GM15510 (cell line): ENCODE results near the gene NUMBL.
A peak's percentile ranks its signal among the peaks of the same experiment; 100 is the strongest.

Experiments
- POLR2A ChIP-seq: IDR thresholded peaks from 3 replicates; pipeline ENCODE4 v1.6.1; 2011; ENCODE audit warnings: borderline replicate concordance; ENCODE audit not compliant: insufficient read length; ENCODE audit errors: extremely low read depth

Gene NUMBL

DNA sequence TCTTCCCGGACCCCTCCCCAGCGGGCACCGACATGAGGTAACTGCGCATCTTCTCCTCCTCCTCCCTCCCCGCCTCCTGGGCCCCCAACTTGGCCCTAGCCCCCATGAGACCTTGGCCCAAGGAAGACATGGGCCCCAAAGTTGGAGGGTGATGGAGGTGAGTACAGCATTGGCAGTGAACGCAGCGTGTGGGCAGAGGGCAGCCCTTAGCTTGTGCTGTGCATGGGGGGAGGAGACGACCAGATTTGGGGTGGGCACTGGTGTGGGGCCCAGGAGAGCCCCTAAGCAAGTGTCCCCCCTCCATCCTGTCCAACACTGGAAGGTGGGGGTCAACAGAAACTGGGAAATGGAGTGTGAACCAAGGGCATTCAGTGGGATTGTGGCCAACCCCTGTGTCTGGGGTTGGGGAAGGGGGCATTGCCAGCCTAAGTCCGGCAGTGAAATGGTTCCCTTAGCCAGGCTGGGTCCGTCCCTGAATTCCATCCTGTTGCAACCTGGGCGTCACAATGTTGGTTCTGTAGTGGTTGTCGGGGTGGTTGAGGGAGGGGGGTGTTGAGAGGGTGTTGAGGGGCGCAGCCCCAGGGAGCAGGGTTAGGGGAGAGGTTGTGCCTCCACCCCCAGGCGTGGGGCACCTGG is 23.5 kb downstream of the NUMBL start:
- TF ChIP-seq POLR2A: no peak

DNA sequence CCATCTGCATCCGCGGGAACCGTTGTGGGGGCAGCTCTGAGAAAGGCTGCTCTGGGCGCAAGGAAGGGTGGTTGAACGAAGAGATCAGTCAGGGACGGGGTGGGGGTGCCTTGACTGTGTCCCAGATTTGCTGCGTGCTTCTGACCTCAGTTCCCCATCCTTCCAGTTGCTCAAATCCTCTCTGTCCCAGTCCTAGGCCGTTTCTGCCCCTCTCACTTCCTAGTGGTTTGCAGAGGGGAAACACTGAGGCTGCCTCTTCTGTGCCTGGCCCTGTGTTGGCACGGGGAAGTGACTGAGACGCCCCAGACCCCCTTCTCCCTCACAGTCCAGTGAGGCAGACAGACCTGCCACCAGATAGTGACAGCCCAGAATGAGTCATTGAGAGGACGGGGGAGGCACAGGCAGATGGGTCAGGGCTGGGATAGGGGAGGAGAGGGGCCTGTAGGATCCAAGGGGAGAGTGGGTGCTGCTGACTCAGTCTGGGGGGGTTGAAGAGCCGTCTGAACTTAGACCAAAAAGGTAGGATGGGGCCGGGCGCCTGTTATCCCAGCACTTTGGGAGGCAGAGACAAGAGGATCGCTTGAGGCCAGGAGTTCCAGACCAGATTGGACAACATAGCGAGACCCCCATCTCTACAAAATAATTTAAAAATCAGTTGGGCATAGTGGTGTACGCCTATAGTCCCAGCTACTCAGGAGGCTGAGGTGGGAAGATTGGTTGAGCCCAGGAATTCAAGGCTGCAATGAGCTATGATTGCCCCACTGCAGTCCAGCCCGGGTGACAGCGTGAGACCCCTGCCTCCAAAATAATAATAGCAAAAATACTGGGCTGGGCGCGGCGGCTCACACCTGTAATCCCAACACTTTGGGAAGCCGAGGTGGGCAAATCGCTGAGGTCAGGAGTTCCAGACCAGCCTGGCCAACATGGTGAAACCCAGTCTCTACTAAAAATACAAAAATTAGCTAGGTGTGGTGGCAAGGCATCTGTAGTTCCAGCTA is 26.5 kb downstream of the NUMBL start:
- no peak for TF ChIP-seq POLR2A

DNA sequence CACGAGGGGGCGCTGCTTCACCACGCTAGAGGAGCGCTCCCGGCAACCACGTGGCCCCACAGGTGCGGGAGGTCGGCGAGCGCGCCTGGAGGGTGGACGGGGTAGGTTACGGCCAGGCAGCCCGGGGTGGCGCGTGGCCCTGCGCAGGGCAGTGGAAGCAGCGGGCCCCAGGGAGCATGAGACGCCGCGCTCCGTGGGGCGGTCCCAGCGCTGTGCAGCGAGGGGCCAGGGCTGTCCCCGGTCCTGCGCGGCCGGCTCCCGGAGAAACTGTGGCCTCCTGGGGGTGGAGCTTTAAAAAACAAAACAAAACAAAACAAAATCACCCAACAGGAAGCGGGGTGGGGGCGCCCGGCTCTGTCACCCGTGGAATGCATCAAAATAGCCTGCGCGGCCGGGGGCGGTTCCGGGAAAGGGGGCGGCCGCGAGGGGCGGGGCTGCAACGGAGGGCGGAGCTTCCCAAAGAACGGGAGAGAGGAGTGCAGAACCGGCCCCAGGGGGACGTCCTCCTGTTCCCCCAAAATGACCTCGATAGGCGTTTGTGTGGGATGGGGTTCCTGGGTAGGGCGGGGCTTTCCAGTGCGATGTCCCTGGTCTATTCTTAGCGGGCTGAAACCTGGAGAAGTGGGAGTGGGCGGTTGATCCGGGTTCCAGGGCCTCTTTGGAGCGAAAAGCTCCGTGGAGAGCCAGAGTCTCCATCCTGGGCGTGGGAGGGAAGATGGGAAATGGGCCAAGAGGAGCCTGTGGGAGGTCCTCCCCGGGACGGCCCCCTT is 27.3 kb downstream of the NUMBL start:
- peak; percentile 21 for TF ChIP-seq POLR2A

DNA sequence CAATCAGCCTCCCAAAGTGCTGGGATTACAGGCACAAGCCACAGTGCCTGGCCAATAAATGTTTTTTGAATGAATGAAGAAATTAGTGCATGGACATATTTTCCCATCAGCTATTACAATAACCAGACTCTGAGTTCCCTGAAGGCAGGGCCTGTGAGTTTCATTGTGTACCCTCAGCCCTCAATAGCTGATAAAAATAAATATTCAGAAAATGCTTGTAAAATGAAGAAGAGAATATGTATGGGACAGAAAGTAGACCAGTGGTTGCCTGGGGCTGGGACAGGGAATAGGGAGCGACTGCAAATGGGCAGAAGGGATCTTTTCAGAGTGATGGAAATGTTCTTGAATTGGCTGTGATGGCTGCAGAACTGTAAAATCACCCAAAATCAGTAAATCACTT is 28.8 kb downstream of the NUMBL start:
- TF ChIP-seq POLR2A: no peak

DNA sequence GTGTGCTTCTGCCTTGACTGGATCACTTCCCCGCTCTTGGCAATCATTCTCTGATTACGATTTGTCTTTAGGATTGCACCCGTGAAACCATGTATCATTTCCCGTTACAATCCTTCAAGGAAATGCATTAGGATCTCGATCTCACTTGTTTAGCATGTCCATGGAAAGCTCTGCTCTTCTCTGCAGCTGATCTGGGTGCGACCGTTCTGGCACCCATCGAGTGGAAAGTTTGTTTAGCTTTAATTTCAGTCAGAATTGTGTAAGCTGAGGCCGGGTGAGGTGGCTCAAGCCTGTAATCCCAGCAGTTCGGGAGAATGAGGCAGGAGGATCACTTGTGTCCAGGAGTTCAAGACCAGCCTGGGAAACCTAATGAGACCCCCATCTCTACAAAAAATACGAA is 30.9 kb downstream of the NUMBL start:
- TF ChIP-seq POLR2A: no peak

DNA sequence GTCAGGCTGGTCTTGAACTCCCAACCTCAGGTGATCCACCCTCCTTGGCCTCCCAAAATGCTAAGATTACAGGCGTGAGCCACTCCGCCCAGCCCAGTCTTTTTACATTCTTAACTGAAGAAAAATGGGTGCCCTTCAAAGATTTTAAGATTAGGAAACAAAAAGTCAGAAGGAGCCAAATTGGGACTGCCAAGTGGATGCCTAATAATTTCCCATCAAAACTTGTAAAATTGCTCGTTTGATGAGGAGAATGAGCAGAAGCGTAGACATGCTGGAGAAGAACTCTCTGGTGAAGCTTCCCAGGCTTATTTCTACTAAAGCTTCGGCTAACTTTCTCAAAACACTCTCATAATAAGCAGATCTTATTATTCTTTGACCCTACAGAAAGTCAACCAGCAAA is 31.3 kb downstream of the NUMBL start:
- no peak for TF ChIP-seq POLR2A

DNA sequence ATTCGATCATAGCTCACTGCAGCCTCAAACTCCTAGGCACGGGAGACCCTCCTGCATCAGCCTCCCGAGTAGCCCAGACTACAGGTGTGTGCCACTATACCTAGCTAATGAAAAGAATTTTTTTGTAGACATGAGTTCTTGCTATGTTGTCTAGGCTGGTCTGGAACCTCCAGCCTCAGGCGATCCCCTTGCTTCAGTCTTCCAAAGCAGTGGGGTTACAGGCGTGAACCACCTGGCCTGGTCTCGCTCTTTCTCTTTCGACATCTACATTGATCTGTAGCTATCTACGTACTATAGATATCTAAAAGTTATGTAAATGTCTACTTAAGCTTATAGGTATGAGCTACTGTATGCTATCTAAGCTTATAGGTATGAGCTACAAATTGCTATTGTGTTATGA is 32.4 kb downstream of the NUMBL start:
- TF ChIP-seq POLR2A: no peak

DNA sequence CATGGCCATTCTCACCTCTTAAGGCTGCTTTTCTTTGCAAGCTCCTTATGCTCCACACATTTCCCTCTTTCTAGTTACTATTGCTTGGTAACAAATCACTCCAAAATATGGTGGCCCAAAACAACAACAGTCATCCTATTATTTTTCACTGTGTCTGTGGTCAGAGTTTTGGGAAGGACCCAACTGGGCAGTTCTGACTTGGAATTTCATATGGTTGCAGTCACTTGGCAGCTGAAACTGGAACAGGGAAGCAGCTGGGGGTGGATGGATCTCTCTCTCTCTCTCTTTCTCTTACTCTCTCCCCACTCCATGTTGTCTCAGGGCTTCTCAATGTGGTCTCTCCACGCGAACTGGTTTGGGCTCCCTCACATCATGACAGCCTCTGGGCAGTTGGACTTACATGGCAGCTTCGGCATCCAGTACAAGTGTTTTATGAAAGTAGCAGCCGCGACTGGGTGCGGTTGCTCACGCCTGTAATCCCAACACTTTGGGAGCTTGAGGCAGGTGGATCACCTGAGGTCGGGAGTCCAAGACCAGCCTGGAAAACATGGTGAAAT is 39.6 kb downstream of the NUMBL start:
- no peak for TF ChIP-seq POLR2A

DNA sequence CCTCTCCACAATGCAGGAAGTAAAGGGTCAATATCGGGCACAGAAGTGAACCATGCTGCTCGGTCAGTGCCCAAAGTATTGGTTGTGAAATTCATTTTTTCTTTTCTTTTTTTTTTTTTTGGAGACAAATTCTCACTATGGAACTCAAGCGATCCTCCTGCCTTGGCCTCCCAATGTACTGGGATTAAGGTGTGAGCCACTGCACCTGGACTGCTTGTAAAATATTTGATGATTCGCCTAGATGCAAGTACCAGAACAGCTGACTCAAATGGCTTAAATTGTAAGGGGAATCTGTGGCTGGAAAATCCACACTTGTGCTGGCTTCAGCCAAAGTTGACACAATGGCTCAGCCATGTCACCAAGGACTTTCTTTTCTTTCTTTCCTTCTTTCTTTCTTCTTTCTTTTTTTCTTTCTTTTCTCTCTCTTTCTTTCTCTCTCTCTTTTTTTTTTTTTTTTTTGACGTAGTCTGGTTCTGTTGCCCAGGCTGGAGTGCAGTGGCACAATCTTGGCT is 43.7 kb downstream of the NUMBL start:
- TF ChIP-seq POLR2A: no peak

DNA sequence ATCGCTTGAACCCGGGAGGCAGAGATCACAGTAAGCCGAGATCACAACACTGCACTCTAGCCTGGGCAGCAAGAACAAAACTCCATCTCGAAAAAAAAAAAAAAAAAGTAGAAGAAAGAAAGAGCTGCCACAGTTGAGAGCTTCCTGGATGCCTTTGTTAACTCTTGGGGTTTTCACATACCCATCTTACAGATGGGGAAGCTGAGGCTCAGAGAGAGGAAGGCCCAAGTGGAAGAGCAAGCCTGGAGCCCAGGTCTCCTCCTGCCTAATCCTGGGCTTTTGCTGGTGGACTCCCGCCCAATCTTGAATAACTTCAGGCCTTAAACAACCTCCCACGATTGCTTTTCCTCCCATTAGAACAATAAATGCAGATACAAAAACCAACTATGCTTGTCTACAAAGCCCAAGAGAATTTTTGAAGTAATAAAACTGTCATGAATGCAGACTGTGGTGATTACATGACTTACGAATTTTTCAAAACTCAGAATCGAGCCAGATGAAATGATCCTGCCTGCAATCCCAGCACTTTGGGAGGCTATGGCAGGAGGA is 47.6 kb downstream of the NUMBL start:
- no peak for TF ChIP-seq POLR2A

DNA sequence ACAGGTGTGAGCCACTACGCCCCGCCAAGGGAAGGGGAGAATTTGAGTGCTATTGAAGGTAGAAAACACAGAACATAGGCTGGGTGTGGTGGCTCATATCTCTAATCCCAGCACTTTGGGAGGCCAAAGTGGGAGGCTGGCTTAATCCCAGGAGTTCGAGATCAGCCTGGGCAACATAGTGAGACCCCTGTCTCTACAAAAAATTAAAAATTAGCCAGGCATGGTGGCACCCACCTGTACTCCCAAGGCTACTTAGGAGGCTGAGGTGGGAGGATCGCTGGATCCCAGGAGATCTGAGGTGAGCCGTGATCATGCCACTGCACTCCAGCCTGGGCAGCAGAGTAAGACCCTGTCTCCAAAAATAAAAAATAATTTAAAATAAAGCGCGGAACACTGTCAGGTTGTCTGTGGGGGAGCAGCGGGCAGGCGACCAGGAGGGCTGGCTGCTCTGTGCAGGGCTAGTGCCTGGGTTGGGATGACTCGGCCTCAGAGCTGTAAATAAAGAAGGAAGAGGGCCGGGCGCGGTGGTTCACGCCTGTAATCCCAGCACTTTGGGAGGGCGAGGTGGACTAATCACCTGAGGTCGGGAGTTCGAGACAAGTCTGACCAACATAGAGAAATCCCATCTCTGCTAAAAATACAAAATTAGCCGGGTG is 48.3 kb downstream of the NUMBL start:
- TF ChIP-seq POLR2A: no peak

DNA sequence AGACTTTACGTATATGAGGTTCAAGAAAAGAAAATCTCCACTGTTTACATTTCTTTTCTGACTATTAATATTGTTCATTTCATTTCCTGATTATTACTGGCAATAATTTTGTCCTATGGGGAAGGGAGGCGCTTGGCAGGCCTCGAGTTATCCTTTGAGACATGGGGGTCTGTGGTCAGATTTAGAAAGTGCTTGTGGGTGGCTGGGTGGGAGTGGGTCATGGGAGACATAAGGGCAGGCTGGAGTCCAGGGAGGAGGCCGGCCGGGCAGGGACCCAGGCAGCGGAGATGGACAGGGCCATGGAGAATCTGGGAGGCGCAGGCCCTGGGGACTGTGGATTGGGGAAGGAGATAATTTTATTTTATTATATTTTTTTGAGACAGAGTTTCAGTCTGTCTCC is 49.2 kb downstream of the NUMBL start:
- no peak for TF ChIP-seq POLR2A

DNA sequence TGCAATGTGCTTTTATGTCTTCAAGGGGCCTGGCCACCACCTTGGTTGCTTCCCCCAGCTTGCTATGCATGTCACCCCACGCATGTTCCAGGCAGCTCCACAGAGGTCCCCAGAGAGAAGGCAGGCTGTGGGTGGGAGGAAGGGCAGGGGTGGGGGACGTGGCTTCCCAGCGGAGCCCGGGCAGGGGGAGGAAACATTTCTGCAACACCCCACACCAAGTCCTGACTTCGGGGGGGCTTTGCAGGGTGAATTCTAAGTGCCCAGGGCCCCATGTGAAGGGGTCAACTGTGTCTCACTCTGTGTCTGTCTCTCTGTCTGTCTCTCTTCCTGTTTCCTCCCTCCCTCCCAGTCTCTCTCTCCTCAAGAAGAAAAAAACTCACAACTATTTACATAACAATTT is 49.7 kb downstream of the NUMBL start:
- TF ChIP-seq POLR2A: no peak

DNA sequence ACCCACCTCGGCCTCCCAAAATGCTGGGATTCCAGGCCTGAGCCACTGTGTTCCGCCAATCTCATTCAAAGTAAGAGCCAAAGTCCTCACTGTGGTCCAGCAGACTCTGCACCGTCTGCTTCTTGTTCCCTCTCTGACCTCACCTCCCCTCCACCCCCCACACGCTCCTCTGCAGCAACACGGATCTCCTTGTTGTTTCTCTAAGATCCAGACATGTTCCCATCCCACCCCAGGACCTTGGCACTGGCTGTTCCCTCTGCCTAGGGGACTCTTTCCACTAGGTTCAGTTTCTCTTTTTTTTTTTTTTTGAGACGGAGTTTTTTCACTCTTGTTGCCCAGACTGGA is 50.8 kb downstream of the NUMBL start:
- TF ChIP-seq POLR2A: no peak
